ENCODE measurements around the gene LIX1. TPM values are rescaled to one million over a fixed set of nuclear protein-coding genes. Genes with fewer than 3 reads are reported as not detected.

The LIX1 gene
- polyA plus RNA-seq, 4 donors: 3.2 to 6.2 (median 4.7) TPM

DNA sequence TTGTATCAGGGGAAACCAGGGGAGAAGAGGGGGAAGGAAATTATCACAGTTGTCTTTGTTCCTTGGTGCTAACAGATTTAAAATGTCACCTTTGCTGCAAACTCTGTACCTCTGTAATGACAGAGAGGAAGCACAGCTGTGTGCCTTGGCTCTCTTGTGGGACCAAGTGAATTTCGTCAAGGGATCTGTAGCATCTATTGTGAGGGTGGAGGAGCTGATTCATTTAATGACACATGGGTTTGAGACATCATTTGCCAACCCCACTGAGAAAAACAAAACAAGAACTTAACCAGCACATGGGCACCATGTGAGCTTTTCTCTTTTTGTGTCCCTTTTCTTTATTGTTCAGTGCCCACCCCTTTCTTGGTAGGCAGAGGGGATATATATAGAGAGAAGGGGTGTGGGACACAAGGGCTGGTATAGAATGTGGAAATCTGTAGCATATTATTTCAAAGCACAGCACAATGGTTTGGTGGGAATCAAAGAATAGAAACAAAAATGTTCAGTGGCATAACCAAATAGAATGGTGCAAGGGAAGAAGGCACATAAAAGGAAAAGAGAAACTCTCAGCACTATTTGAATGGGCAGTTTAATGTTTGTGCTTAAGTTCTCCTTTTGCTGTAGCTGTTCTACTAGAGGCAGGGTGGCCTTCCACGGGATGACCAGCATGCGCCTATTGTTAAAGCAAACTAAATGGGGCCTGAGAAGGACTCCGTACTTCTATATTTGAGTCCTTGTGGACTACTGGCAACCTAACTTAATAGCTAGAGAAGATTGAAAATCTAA lies 63.3 kb downstream of the LIX1 start:
- DNase-seq (ENCODE audit: low read depth in 4 of 4, low spot score in 2 of 4): no peak

DNA sequence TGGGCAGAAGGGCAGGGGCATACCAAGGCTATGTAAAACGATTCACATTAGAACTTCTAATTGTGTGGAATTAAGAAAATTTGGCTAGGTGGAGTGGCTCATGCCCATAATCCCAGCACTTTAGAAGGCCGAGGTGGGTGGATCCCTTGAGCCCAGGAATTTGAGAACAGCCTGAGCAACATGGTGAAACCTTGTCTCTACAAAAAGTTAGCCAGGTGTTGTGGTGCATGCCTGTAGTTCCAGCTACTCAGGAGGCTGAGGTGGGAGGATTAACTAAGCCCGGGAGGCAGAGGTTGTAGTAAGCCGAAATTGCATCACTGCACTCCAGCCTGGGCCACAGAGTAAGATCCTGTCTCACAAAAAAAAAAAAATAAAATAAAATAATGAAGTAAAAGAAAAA lies 65.2 kb downstream of the LIX1 start:
- DNase-seq (ENCODE audit: low read depth in 4 of 4, low spot score in 2 of 4): no peak

GRCh38 chr5:97076098-97076497 lies 66.3 kb downstream of the LIX1 start:
- DNase-seq (ENCODE audit: low read depth in 4 of 4, low spot score in 2 of 4): no peak

GRCh38 chr5:97075649-97076048 lies 66.8 kb downstream of the LIX1 start:
- no peak for DNase-seq (ENCODE audit: low read depth in 4 of 4, low spot score in 2 of 4)

DNA sequence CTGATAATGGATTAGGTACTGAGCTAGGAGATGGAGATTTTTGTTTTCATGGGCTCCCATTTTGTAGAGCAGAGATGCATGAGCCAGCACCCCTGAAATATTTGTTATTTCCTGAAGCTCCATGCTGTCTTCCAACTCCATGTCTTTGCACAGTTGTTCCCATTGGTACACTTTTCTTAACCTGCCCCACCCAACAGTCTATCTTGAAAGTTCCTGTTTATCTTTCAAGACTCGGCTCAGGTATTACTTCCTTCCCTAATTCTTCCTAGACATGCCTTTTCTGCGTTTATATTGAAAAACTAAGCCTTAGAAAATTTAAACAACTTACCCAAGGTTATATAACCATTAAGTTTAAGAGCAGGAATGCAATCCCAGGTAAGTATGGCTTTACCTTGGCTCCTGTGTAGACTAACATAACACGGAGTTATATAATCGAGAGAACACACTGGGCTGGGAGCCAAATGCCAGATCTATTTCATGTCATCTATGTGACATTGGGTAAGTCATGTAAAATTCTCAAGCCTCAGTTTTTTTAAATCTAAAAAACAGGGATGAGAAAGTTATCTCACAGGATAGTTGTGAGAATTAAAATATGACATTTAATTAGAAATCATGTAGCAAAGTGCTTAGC lies 67.4 kb downstream of the LIX1 start:
- DNase-seq (ENCODE audit: low read depth in 4 of 4, low spot score in 2 of 4): no peak

DNA sequence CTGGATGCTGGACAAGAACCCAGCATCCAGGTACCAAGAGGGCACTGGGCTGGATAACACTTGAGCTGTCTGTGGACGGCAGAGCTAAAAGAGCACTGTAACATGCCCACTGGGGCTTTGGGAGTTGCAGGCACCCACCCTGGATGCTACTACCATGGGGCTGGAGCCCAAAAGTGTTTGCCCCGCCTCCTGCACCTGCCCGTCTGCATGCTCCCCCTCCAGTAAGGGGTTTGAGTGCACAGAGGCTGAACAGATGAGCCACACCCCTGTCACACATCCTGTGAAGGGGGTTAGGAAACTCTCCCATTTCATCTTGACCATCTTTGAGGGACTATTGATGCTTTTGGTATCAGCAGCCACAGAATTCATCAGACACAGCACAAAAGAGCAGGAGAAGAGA lies 69.0 kb downstream of the LIX1 start:
- no peak for DNase-seq (ENCODE audit: low read depth in 4 of 4, low spot score in 2 of 4)

DNA sequence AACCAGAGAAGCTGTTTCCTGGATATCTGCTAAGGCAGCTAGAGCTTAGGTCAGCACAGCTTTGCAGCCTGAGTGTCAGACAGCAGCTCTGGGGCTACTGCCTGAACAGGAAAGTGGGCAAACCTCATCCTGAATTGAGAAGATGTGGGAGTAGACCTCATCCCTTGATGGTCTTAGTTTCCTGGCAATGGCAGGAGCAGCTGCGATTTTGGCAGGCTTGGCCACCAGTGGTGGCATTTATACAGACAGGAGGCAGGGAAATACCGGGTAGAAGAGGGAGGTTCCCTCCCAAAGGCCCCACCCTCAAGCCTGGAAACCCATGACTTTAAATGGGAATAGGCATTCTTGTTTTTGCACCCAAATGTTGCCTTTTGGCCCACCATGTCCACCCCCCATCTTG lies 69.7 kb downstream of the LIX1 start:
- no peak for DNase-seq (ENCODE audit: low read depth in 4 of 4, low spot score in 2 of 4)

- DNase-seq (ENCODE audit: low read depth in 4 of 4, low spot score in 2 of 4): no peak
Measured at GRCh38 chr5:97071993-97072392, 70.4 kb downstream of the LIX1 start.

DNA sequence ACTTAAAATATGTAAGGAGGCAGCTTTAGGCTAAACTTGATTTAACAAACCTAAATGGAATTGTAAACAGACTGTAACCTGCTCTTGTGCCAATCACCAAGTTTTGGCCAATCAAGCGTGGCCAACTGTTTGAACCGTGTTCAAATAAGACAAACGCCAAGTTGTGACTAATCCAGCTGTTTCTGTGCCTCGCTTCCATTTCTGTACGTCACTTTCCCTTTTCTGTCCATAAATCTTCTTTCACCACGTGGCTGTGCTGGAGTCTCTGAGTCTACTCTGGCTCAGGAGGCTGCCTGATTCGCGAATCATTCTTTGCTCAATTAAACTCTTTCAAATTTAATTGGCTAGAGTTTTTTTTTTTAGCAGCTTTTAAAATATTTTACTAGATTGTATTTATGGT lies 71.3 kb downstream of the LIX1 start:
- no peak for DNase-seq (ENCODE audit: low read depth in 4 of 4, low spot score in 2 of 4)

DNA sequence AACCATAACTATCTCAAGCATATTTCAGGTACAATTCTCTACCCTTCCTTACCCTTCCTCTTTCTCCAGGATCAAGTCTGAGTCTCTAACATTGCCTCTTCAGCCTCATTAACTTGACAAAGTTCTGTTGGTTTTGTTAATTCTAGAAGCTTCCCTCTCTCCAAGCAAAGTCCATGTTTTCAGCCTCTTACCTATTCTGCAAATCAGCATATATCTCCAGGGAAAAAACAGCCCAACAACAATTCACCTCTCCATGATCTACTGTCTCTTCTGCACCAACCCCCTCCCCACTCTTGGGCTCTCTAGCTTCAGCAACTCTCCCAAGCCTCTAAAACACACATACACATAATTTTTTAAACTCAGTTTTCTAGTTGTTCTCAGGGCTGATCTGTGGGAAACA lies 72.2 kb downstream of the LIX1 start:
- DNase-seq (ENCODE audit: low read depth in 4 of 4, low spot score in 2 of 4): no peak

DNA sequence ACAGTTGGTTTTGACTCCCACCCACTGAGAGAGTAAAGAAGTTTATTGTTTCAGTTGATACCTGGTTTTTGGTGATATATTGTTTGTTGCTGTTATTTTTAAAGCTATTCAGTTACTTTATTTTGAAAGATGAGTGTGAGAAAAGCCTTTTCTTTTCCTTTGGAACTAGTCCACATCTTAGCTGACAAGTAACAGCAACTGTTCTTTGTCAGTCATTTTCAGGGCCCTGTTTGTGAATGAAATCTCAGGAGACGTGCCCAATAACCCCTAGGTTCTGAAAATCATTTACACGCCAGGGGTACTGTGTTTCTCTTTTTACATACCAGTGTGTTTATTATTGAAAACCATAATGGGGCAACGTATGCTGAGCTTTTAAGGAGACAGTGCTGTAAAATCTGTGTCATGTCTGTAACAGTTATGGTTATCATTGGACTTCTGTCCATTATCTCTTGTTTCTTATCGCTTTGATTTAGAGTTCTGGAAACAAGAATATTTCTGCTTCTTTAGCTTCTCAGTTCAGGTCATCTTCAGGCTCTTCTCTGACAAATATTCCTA lies 75.0 kb downstream of the LIX1 start:
- DNase-seq (ENCODE audit: low read depth in 4 of 4, low spot score in 2 of 4): no peak

DNA sequence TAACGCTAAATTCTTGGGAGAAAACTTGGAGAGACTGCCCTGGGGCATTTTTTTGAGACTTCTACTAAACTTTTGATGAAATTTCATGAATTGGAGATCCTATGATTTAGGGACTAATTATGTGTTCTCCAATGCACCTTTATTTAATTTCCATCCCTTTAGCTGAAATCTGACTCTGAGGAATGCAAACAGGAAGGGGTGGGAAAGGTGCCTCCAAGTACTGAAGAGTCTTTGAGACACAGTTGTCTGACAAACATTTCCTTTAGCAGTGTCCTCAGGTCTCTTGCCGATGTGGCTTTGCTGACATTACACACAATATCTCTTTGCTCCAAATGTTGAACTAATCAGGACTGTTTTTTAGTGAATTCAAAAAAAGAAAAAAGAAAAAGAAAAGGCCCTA lies 76.9 kb downstream of the LIX1 start:
- no peak for DNase-seq (ENCODE audit: low read depth in 4 of 4, low spot score in 2 of 4)

DNA sequence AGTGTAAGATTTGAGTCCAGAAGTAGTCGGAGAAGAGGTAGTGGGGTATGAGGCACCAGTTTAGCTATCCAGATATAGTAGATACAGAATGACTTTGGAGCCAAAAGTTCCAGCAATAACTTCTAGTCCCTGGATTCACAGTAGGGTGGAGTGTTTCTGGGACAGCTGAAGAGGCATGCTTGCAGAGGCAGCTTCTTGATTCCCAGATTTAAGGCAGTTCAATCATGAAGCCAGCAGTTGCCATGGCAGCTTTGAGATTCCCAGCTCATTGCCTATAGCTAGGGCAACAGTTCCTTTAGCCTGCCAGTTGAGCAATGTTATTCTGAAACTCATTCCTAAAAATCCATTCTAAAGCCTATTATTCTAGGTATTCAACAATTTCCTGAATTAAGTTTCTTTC lies 79.2 kb downstream of the LIX1 start:
- DNase-seq (ENCODE audit: low read depth in 4 of 4, low spot score in 2 of 4): no peak

DNA sequence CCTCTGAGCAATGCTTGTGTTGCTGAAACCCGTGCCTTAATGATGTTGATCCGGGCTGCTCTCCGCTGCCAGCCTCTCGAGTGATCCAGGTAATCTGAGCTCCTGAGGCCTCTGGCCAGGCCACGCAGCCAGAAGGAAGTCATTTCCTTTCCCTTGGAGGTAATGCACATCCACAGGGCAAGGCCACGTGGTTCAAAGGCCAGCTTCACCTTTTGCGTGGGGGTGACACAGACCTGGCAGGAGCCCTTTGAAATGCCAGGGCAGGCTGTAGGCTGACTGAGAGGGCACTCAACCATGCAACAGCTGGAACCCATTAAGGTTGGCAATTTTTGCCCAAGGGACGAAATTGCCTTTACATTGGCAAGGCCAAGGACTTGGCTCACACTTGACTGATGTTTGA lies 80.4 kb downstream of the LIX1 start:
- peak in 1 of 4 donors; percentile 41 for DNase-seq (ENCODE audit: low read depth in 4 of 4, low spot score in 2 of 4)

DNA sequence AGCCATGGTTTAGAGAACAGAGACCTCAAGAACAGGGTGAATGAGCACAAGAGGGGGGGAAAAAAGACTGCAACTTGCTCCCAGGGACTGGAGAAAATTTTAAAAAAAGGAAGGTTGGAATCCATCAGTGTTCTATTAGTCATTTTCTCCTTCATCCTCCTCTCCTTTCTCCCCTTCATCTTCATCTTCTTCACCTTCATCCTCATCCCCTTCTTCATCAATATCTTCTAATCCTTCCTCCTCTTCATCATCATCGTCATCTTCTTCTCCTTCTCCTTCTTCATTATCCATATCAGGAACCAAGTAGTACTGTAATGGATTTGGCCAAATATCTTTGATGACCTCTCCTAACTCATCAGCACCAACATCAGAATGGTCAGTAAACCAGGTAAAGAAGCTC lies 86.1 kb downstream of the LIX1 start:
- DNase-seq (ENCODE audit: low read depth in 4 of 4, low spot score in 2 of 4): no peak

GRCh38 chr5:97049175-97049574 lies 93.2 kb downstream of the LIX1 start:
- DNase-seq (ENCODE audit: low read depth in 4 of 4, low spot score in 2 of 4): no peak

GRCh38 chr5:97047076-97047475 lies 95.3 kb downstream of the LIX1 start:
- no peak for DNase-seq (ENCODE audit: low read depth in 4 of 4, low spot score in 2 of 4)

- DNase-seq (ENCODE audit: low read depth in 4 of 4, low spot score in 2 of 4): no peak
Measured at GRCh38 chr5:97046270-97046982, 96.0 kb downstream of the LIX1 start.

- DNase-seq (ENCODE audit: low read depth in 4 of 4, low spot score in 2 of 4): no peak
Measured at GRCh38 chr5:97044052-97044451, 98.4 kb downstream of the LIX1 start.

GRCh38 chr5:97043511-97043910 lies 98.9 kb downstream of the LIX1 start:
- no peak for DNase-seq (ENCODE audit: low read depth in 4 of 4, low spot score in 2 of 4)

- peak in 2 of 4 donors; percentile 45 to 58 for DNase-seq (ENCODE audit: low read depth in 4 of 4, low spot score in 2 of 4)
Measured at GRCh38 chr5:97042996-97043395, 99.4 kb downstream of the LIX1 start.
